LNCAP (cell line): ENCODE measurements around the gene POLR2L.

Experiments
- CTCF ChIP-seq: fragments of 450-650 bp; IDR thresholded peaks from 2 replicates; pipeline ENCODE4 v1.5.1; 2017; ENCODE audit warnings: mild to moderate bottlenecking

Gene POLR2L

DNA sequence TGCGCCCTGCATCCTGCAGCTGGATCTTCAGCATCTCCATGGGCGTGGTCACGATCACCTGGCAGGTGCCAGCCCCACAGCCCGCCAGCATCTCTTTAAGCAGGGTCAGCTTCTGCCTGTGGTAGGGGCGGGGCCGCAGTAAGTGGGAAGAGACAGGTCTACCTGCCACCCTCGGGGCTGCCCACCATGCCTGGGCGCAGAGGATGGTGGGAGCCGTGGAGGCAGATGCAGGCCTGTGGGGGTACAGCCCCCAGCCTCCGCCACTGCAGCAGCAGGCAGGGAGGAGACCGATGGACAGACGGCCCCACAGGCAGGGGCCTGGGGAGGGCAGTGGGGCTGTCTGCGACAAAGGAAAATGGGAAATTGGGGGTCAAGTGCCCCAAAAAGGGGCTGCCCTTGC is 49.5 kb downstream of the POLR2L start:
- TF ChIP-seq CTCF, result no peak

- no peak for TF ChIP-seq CTCF
Measured at GRCh38 chr11:792535-792821, 49.9 kb downstream of the POLR2L start.

DNA sequence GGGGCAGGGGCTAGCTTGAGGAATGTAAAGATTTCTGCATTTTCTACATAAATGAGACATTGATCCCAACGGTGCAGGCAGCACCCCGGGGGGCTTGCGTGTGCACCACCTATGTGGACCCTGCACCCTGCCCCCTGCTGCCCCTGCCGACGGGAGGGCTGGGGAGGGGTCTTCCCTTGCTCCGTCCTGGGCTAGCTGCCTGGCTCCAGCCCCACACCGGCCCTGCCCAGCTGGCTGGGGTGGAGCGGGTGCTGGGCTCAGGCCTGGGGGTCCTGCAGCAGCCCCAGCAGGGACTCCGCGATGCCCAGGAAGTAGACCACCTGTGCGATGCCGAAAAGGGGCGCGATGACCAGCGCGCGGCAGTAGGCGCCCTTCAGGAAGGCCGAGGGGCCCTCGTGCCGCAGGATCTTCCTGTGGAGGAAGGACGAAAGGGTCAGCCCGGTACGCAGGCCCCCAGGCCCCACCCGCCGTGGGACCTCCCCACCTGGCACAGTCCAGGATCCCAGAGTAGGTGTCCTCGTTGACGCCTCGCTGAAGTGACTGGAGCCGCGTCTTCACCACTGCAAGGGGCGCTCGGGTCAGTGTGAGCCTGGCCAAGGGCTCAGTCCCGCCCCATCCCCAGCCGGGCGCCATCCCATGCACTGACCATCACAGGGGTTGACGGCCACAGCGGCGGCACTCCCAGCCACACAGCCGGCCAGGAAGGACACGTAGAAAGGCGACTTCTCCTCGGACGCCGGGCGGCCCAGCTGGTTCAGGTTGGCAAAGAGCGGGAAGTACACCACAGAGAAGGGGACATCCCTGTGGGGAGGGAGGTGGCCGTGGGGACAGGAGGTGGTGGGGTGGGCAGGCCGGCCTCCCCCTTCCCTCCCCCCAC is 50.4 kb downstream of the POLR2L start:
- no peak for TF ChIP-seq CTCF

DNA sequence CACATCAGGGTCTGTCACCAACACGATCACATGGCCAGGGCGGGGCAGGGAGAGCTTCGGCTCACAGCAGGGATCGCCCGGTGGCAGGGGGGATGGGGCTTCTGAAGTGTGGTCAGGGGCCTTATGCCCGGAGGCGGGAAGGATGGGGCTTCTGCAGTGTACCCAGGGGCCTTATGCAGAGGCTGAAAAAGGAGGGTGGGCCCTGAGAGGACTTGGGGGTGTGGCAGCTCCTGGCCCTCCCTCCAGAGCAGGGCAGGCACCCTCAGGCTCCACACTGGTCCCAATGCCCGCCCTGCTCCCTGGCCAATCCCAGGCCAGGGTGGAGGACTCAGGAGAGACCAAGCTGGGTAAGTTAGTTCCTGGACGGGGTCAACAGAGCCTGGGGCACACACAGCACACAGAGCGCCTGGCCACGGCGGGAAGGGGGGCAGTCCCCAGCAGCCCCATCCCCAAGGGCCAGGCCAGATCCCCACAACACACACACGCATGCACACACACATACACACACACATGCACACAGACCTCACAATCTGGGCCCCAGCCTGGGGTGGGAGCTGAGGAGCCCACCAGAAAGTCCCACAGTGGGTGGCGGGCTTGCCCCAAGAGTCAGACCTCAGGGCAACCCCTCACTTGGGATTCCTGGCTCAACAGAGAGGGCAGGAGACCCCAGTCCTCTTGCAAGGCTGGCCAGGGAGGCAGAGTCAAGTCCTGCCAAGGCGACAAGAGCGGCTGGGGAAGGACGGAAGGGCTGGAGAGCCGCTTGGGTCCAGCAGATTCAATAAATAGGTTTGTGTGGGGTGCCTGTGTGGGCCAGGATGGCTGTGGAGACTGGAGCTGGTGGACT is 51.4 kb downstream of the POLR2L start:
- no peak for TF ChIP-seq CTCF

- TF ChIP-seq CTCF, result no peak
Measured at GRCh38 chr11:789943-790342, 52.4 kb downstream of the POLR2L start, which contains the start of gene CEND1. CEND1 (minus strand) TSS chr11:790090; CDS start chr11:788576, 1,514 bp downstream.
